SHP77 treated with DMSO at 0.1 percent for 48 hours (cell line): Measurements from ENCODE around the gene LMLN.
"Not testable (repeated sequence)": the region's sequence is repeated elsewhere in the genome, so short reads cannot be mapped to it uniquely, and the experiment has no call there.

Experiments
- DNase-seq: peaks from one replicate; lab custom pipeline; 2025; lab: John Stamatoyannopoulos, UW

The LMLN gene

GRCh38 chr3:197956626-197956988 lies 3.4 kb upstream of the LMLN start:
- no peak for DNase-seq

GRCh38 chr3:197957790-197958133 lies 2.3 kb upstream of the LMLN start:
- no peak for DNase-seq

DNA sequence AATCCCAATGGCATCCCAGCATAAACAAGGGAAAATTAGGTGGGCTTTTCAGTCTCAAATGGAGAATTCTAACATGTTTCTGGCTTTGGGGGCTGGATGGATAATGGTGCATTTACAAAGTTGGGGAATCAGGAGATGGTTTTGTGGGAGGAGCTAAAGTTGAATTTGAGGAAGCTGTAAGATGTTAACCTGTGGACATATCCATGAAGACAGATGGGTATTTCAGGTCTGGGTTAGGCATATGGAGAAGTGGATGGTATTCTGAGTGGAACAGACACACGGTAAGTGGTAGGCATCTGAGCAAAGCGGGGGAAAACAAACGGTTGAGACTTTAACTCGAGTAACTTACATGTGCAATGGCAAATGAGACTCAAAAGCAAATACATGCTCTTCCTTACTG lies 1.7 kb upstream of the LMLN start:
- no peak for DNase-seq

GRCh38 chr3:197958848-197959247 lies 1.2 kb upstream of the LMLN start:
- DNase-seq = not testable (repeated sequence)

GRCh38 chr3:197959500-197959890 lies 522 bp upstream of the LMLN start:
- DNase-seq = no peak

DNA sequence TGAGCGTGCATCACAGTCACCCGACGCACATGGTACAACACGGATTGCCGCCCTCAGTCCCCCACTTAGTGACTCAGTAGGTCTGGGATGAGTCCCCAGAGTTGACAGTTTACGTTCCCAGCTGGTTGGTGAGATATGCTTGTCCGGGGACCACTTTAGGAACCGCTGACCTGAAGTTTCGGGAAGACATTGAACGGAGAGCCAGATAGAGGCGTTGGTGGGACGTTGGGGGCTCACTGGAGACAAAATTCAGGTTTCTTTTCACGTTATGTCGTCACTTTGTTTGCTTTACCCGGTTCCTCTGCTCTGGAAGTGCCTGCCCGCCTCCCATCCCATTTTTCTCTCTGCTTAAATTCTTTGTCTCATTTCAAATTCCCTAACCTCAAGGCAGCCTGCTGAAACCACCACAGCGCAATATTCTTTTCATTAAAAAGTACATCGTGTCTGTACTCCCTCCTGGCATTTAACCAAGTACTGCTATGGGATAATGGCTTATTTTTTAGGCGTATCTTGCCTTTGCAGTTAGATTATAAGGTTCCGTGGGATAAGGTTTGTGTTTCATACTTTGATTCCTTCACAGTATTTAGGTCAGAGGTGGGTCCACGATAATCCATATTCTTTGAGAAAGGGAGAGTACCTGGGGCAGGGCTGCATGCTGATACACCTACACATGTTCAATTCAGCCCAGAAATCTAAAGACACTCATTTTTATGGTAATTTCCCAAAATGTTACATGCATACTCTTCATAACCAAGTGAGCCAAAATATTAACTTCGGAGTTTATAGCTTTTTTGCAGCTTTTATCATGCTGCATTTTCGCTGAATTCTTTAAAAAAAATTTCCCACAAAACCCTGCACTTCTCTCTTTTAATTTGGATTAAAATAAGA lies 921 bp downstream of the LMLN start:
- DNase-seq = no peak

DNA sequence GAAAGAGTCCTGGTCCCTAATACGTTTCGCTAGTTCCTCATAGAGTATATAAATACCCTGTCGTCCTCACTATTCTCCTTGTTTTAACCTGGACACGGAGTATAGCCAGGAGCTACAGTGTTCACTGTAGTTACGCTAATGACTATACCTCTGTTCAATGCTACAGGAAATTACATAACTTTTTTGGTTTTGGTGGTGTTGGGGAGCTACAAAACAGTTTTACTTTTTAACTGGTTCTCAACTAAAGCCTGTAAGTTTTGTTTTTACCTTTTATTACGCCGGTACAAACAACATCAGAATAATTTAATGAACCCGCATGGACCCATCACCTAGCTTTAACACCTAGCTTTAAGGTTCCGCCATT lies 1.5 kb downstream of the LMLN start:
- no peak for DNase-seq

- no peak for DNase-seq
Observed at GRCh38 chr3:197963019-197963637, 3.1 kb downstream of the LMLN start.

- DNase-seq = not testable (repeated sequence)
Observed at GRCh38 chr3:197967337-197967989, 7.4 kb downstream of the LMLN start.

DNA sequence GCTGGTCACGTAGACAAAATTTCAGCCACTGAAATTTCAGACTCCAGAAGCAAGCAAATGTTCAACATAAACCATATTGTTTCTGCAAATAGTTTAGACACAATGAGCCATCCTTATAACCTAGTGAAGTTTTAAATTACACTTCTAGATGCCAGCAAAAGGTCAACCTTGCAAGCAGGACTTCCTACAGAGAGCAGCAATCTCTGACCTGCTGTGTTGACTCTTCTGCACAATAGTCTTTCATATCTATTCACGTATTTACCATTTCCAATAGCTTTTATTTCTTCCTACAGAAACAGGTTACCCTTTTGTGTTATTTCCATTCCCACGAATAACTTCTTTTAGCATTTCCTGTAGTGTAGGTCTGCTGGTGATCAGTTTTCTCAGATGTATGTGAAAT lies 10.6 kb downstream of the LMLN start:
- DNase-seq = no peak

GRCh38 chr3:197974016-197974415 lies 14.0 kb downstream of the LMLN start:
- DNase-seq = no peak

- no peak for DNase-seq
Observed at GRCh38 chr3:197975311-197975710, 15.3 kb downstream of the LMLN start.

DNA sequence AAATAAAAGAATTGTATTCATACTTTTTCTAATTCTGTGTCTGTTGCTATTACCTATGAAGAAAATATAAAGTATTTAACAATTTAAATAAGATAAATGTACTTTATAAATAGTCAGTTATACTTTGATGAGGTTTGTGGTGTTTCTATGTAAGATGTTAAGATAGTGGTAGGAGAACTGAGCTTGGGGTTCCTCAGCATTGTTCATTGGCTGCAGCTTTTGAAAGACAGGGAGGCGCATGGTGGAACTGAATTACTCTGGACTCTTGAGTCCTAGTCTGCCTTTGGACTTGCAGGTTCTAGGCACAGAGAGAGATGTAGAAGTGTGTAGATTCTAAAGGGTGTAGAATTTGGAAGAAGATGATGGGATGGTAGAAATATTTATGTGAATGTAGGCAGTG lies 23.1 kb downstream of the LMLN start:
- DNase-seq = no peak

DNA sequence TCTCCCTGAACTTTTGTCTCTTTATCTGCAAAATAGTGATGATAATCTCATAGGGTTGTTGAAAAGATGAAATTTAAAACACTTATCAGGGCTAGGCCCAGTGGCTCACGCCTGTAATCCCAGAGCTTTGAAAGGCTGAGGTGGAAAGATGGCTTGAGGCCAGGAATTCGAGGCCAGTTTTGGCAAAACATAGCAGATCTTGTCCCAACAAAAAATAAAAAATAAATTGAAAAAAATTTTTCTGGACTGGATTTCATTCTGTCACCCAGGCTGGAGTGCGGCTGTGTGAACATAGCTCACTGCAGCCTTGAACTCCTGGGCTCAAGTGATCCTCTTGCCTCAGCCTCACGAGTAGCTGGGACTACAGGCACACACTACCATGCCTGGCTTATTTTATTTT lies 29.6 kb downstream of the LMLN start:
- DNase-seq = no peak

- DNase-seq = no peak
Observed at GRCh38 chr3:197994736-197995135, 34.7 kb downstream of the LMLN start.

- DNase-seq = no peak
Observed at GRCh38 chr3:197996855-197997254, 36.8 kb downstream of the LMLN start.

DNA sequence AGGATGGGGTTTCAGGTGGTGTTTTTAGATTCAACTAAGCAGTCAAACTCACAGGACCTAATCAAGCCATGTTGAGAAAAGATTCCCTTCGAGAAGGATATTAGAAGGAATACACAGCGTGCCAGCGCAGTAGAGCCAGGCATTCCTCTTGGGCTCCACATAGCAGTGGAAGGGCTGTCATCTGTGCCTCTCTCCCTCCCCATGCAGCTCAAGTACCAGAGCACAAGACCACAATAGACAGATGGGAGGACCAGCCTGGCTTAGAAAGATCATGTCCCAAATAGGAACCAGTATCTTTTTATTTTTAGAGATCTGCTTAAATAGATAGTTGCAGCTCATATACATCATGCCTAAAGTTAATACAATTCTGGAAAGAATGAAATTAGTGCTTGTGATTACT lies 37.9 kb downstream of the LMLN start:
- DNase-seq = no peak

- no peak for DNase-seq
Observed at GRCh38 chr3:198017090-198017489, 57.1 kb downstream of the LMLN start.

DNA sequence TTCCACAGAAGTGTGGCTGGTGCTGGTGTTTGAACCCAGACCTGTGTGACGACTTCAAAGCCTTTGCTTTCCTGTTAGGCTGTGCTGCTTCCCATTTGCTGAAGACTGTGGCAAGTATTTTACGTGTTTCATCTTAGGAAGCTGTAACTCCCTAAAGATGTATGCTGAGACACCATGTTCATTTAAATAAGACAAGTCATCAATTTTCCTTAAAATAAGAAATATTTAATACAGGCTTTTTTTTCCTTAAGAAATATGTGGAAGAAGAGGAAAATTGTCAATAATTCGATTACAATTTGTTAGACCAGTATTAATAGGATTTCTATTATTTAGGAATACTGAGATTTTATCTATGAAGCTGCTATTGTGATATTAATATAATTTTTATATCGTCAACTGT lies 58.4 kb downstream of the LMLN start:
- no peak for DNase-seq

DNA sequence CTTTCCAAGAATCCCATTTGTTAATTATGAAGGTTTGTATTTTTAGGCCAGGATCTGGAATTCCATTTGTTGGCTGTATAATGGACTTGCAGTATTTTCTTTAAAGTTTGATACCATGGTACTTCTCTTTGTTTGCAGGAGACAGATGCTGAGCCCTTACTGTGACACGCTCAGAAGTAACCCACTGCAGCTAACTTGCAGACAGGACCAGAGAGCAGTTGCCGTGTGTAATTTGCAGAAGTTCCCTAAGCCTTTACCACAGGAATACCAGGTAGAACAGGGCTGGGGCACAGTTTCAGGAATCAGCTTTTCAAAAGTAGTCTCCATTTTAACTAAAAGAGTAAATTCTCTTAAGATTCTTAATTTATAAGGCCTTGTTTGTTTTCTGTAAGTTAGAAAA lies 59.1 kb downstream of the LMLN start:
- DNase-seq = no peak

- DNase-seq = no peak
Observed at GRCh38 chr3:198021320-198021719, 61.3 kb downstream of the LMLN start.

GRCh38 chr3:198022604-198023003 lies 62.6 kb downstream of the LMLN start:
- no peak for DNase-seq

- DNase-seq = no peak
Observed at GRCh38 chr3:198025644-198026043, 65.6 kb downstream of the LMLN start.
